Measurements from ENCODE around the gene GLDN.

- no peak for TF ChIP-seq CTCF (IDR thresholded peaks at IDR 0.05; ENCODE audit: low read length)
- no peak for TF ChIP-seq EZH2 (optimal IDR thresholded peaks at IDR 0.05; ENCODE audit: low read depth, low read length)
- no peak for TF ChIP-seq EZH2phosphoT487 (IDR thresholded peaks at IDR 0.05; ENCODE audit: low read length)
Measured at GRCh38 chr15:51318382-51319150, 22.9 kb upstream of the GLDN start.
